GM21447 (cell line): ENCODE measurements around the gene DNAH6.
"Not testable (repeated sequence)": the region's sequence is repeated elsewhere in the genome, so short reads cannot be mapped to it uniquely, and the experiment has no call there.

Experiments used
- ATAC-seq: cut with Tn5 transposase; IDR thresholded peaks from one replicate; pipeline ENCODE4 v1.9.1; 2021; ENCODE audit not compliant: unreplicated experiment

DNAH6 gene

DNA sequence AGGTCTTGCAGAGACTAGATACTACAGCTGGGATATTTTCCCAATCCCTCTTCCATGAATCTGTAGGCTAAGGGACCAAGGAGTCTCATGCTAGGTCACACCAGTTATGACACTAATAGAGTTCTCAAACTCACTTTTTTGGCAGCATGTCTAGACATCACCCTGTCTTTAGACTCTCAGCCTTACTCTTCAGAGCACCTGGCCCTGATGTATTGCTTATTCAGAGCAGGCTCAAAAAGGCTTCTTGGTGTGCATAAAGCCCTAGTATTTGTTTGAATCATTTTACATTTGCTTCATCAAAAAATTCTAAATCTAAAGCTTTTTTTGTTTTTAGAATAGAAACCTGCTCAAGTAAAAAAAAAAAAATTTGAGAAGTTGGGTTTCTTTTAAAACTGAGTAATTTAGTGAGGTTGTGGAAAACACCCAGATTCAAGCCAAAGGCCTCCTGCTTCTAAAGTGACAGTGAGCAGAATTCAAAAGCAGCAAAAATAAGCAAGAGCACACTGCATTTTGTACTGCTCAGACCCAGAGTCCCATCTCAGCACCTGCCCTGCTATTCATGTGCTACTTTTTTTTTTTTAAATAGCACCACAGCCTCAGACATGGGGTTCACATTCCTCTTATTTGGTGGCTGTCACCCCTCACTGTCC lies 18.0 kb upstream of the DNAH6 start:
- no peak for ATAC-seq

DNA sequence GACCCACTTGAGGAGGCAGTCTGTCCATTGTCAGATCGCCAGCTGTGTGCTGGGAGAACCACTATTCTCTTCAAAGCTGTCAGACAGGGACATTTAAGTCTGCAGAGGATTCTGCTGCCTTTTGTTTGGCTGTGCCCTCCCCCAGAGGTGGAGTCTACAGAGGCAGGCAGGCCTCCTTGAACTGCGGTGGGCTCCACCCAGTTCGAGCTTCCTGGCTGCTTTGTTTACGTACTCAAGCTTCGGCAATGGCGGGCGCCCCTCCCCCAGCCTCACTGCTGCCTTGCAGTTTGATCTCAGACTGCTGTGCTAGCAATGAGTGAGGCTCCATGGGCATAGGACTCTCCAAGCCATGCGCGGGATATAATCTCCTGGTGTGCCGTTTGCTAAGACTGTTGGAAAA lies 5.3 kb upstream of the DNAH6 start:
- ATAC-seq = not testable (repeated sequence)

DNA sequence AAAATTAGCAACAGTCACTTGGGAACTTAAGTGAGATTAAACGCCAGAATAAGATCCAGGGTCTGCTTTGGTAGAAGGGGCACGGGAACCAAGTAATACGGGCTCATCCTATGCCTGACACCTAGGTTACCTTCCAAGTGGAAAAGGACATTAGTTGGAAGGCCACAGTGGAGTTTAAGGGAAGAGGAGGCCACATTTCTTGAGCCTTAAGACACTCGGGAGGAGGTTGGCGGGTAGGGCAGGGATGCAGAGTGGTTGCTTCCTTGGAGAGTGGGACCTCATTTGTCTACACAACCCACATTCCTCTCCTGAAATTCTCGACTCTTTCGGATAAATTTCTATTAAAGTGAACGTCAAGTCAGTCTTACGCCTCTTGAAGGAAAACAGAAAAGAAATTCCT lies 510 bp upstream of the DNAH6 start:
- no peak for ATAC-seq

DNA sequence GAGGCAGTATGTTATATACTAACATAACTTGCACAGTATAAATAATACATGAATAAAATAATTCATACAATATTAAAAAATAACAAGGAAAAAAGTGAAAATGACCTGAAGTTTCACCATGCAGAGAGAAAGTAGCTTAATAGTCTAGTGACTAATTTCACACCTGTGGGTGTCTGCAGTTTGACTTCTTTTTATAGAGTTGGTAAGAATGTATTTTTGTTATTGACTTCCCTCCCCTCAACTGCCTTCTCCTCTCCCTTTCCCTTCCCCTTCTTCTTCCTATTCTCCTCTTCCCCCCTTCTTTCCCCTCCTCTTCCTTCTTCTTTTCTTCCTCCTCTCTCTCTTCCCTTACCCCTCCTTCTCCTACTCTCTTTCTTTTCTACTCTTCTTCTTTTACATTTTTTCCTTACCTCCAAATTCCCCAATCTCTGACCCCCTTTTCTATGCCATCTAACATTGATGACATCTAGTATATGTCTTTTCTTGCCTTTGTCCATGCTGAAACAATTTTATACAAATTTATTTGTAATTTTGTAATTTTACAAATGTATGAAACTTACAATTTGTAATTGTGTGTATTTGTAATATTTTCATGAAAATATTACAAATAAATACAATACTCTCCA lies 3.1 kb downstream of the DNAH6 start:
- no peak for ATAC-seq

DNA sequence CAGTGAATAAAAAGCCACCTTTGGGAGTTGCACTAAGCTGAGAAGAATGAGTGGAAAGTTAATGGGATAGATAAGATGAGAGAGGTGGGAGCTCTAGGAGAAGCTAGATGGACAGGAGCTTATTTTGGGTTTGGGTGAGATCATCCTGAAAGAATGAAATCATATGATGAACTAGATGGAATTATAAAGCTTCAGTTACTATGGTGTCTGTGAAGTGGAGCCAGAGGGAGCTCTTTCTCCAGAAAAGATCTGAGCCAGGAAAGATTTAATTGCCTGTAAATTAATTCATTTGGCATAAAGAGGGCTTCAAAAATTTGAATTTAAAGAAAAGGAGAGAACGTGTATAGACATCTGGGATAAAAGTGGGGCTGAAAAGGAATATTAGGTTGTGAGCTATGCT lies 10.3 kb downstream of the DNAH6 start:
- ATAC-seq = no peak

DNA sequence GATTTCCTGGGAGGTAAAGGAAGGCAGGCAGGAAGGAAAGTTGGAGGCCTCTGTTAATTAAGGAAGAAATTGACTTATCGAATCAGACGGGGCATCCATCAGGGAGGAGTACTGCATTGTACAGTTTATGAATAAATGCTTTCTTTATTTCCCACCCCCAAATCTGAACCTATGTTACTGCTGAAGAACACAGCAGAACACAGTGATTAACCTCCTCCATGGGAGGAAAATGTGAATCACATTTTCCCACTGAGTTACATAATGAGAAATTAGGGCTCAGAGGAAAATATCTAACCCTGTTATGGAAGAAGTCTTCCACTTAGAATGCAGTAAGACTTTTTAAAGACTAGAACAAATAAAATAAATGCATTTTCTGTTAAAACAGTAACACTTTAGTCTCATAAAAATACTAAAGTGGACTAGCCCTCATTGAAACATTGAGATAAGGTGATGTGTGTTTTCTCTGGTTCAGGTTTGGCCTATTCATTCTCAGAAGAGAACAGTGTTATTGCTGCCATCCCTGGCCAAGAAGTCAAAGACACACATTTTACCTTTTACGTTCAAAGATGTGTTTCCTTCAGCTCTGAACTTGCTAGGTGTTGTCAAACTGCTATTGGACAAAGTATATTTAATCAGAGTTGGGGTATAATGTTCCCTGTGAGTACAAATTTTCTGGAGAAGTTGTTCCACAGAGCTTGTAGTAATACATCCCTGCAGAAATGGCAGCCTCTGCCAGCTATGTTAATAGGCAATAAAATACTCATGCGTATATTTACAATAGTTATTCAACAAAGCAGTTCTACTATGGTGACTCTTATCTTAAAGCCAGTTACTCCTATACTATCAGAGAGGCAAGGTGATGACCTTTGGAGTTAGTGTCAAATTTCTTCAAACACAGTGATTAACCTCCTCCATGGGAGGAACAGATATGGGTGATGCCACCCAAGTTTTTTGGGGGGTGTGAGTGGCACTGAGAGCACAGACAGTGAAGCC lies 11.1 kb downstream of the DNAH6 start:
- ATAC-seq = no peak

DNA sequence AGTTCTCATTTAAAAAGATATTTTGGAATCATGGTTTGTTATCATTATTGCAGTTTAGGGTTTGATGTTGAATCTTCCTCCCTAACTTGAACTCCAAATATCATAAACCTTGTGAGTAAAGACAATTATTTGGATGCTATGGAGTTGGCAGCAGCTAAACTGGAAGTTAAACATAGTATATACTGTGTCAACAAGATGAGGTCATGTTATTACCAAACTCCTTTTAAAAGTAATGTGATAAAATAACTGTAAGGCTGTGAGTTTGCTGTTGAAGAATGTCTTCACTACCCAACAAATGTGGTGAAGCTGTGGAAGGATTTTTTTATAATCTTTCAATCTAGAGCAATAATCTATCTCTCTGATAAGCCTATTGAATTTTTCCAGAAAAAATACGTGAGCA lies 16.0 kb downstream of the DNAH6 start:
- no peak for ATAC-seq

DNA sequence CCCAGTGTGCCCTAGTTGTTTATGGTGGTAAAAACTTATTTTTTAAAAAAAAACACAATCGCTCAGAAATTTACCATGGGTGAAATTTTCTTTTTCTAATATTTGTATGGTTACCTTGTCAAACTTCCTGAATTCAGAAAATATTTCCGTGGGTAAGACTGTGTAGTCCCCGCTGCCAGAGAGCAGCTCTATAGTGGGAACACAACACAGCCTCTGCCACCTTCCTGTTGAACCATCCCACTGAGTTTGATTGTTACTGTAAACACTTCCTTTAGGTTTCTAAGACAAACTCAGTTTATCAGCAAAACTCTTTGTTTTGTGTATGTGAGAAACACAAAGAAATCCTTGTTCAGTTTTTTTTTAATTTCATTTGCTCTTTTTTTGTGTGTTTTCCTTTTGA lies 17.9 kb downstream of the DNAH6 start:
- no peak for ATAC-seq

DNA sequence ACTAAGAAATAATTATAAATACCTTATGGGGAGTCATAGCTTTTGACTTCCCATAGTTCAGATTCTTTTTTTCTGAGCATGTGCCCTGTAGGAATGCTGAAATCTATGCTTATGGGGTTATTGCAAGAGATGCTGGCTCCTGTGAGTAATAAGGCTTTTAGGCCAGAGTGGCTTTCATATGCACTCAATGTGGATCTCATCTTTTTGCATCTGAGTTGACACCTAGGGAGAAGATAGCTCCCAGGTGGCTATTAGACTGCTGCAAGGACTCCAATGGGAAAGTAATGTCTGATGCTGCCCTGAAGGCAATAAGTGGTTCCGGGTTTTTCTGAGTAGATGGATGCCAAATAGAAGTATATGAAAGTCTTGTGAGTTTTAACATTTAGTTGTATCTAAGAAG lies 21.0 kb downstream of the DNAH6 start:
- ATAC-seq = no peak

DNA sequence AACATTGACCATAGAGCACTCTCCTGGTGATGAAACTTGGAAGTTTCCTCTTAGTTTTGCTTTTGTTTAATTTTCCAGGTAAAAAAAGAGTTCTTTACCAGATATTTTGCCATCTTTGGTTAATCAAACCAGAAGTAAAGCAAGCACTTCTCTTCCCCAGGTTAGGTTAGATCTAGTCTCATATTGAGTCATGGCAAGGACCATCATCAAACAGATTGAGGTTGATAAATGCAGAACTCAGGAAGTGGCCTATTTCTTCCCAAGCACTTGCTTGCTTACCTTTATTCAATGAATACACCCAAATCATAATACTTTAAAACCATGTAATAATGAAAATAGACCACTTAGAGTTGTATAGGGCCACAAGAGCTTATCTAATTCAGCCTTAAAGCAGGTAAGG lies 23.4 kb downstream of the DNAH6 start:
- no peak for ATAC-seq

DNA sequence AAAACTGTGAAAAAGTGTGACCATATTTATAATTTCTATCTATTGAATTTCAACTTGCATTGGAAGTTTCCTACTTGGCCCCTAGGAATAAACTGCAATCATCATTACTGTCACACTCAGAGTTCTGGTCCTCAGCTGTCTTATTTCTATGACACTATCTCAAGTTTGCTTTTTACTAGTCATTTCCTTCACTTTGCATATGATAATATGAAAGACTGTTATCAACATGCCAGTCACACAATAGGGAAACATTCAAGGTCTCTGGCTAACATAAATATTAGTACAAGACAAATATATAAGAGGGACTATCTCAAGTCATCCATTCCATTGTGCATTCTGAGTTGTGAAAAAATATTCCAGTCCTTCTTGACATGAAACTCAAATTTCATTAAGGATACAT lies 28.7 kb downstream of the DNAH6 start:
- ATAC-seq = no peak

DNA sequence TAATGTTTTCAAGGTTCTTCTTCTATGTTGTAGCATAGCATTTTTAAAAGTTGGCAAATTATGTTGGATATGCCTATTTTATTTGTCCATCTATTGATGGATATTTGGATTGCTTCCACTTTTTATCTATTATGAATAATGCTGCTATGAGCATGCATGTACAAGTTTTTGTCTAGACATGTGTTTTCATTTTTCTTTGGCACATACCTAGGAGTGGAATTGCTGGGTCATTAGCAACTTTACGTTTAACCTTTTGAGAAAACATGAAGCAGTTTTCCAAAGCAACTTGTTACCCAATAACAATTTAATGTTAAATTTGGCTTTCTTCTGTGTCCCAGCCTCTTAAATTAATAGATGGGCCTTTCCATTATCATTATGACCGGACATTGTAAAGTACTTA lies 30.3 kb downstream of the DNAH6 start:
- no peak for ATAC-seq

DNA sequence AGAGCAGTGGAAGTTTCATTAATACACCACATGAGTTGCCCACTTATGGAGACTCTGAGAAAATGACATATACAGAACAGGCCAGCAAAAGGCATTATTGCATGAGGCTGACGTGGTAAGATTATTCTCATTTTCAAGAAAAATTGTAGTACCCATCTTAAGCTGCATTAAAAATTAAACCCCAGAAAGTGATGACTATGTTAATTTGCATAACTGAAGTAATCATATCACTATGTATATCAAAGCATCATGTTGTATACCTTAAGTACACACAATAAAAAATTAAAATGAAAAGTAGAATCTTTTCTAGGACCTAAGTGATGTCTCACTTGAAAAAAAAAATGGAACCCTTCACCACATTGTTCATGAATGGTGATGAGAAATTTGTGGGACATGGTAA lies 32.0 kb downstream of the DNAH6 start:
- ATAC-seq = no peak

DNA sequence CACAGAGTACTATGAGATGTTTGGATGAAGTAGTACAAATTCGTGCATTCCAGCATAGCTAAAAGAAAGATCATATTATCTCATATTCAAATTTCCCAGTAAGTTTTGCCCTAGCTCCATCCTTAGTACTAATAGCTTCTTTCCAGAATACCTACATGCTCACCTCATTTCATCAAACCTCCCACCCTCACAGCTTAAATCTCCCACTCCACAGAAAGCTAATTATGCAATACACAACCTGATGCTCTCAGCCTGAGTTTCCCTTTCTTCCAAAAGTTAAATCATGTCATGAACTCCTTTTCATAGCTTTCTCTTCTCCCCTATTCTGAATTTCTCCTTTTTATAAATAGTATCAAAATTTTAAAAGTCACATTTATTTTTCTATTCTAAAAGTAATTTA lies 34.6 kb downstream of the DNAH6 start:
- ATAC-seq = no peak

DNA sequence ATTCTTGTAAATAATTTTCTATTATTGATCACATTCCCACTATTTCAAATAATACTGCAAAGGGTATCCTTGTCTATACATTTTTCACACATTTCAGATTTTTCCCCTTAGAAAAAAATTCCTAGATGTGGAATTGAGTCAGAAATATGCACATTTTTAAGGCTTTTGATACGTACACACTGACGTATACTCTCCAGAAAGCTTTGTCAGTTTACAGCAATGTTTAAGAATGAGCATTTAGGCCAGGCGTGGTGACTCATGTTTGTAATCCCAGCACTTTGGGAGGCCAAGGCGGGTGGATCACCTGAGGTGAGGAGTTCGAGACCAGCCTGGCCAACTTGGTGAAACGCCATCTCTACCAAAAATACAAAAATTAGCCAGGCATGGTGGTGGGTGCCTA lies 35.2 kb downstream of the DNAH6 start:
- ATAC-seq = not testable (repeated sequence)

DNA sequence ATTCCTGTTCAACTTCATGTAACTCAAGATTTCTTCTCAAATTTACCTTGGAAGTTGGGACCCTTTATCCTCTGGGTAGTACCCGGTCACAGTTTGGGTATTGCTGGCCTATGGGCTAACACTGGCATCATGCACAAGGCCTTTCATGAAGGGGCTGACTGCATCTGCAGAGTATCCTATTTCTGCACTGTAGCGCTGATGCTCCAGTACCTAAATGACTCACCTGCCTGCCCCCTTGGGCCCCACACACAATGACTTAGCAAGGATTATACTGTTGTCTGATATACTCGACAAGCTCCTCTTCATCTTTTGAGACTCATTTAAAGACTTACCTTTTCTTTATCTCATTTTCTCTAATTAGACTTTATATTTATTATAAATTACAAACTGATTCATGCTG lies 39.9 kb downstream of the DNAH6 start:
- ATAC-seq = no peak

DNA sequence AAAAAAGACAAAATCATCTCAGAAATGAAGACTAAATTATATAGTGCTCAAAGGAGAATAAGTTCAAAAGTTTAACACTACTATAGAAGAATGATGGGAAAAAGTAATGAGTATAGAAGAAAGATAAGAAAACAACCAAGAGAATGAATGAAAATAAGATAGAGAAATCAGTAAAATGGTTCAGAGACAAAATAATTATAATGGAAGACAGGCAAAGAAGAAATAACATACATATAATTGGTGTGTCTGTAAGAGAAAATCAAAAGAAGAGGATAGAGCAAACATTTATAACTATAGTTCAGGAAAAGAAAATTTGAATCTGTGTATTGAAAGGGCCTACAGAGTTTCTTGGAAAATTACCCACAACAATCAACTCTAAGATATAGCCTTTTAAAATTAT lies 43.5 kb downstream of the DNAH6 start:
- no peak for ATAC-seq

DNA sequence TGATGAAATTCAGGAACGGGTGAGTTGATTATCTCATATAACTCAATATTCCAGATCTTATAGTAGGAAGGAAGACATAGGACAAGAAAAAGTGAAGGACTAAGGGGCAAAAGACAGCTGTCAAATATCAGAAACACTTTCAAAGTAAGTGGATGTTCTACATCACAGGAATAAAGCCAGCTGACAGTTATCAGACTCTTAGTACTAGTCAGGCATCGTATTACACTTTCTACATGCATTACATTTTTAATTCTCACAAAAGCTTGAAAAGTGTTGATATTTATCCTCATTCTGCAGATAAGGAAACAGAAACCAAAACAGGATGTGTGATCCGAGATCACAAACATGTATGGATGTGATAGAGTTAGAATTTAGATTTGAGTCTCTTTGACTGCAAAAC lies 63.4 kb downstream of the DNAH6 start:
- no peak for ATAC-seq

DNA sequence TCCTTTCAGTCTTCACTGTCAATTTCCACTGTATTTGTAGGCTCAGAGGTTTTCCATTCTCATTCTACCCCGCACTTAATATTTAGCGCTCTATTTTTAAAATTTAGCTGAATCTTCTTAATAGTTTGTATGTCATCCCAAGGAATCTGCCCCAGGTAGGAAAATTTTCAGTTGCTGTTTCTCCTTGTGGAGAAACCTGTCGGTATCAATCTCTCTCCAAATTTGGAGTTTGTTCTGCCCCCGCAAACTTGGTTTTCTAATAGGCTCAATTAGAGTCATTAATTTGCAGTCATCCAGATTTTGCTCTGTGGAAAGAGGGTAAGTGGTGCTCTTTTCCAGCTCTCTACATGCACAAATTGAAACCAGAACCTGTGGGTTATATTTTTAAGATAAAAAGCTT lies 87.6 kb downstream of the DNAH6 start:
- no peak for ATAC-seq

DNA sequence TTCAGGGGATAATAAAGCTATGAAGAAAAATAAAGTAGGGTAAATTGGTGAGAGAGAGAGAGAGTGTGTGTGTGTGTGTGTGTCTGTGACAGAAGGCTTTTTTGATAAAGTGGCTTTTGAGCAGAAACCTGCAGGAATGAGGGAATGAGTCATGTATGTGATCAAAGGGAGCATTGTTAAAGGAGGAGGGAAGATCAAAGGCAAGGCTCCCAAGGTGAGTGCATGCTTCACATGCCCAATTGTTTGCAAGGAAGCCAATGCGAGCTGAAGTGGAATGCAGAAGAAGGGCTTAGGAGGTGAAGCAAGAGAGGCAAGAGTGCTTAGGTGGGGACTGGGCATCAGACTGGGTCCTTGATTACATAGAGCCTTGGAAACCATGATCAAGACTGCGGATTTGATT lies 96.8 kb downstream of the DNAH6 start:
- no peak for ATAC-seq

DNA sequence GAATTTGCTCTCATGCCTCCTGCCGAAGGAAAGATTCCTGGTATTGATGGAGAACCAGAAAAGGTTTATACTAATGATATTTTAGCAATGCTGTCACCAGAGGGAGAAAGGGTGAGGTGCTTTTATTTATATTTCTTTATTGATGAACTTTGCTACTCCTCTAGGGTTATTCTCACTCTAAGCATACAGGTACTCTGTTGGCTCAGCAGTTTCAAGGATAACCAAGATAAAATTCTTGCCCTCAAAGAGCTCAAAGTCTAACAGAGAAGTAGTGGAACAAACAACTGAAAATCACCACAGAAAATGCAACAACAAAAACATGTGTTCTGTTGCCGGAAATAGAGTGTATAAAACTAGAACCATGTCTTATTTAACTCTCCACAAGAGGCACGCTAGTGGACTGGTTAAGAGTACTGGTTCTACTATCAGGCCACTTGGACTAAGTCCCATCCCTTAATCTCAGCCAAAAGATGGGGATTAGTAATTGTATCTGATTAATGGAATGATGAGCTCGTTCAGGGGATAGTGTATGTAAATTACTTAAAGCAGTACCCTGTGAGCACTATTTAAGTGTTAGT lies 103.6 kb downstream of the DNAH6 start:
- ATAC-seq = no peak

DNA sequence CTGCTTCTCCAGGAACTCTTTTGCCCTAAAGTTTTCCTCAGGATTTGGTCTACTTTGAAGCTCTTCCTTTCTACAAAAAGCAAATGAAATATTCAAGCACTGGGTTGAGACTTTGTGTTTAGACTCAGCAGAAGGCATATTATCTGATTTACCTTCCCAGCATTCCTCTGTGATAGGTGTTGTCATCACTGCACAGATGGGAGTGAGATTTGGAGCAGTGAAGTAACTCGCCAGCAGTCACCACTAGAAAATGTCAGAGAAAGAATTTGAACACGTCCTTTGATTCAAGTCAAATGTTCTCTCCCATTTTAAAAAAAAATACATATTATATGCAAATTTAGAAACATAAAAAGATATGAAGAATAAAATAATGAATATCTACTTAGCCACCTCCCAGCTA lies 112.2 kb downstream of the DNAH6 start:
- no peak for ATAC-seq
